ENCODE measurements around the gene ZNF593.

The ZNF593 gene

DNA sequence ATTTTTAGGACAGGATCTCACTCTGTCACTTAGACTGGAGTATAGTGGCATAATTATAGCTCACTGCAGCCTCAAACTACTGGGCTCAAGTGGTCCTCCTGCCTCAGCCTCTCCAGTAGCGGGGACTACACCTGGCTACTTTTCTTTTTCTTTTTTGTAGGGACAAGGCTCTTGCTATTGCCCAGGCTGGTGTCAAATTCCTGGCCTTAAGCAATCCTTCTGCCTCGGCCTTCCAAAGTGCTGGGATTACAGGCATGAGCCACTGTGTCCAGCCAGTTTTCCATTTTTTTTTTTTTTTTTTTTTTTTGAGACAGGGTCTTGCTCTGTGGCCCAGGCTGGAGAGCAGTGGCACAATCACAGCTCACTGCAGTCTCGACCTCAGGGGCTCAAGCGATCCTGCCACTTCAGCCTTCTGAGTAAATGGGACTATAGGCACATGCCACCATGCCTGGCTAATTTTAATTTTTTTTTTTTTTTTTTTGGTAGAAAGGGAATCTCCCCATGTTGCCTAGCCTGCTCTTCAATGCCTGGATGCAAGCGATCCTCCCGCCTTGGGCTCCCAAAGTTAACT lies 43.7 kb downstream of the ZNF593 start:
- DNase-seq, result no peak

DNA sequence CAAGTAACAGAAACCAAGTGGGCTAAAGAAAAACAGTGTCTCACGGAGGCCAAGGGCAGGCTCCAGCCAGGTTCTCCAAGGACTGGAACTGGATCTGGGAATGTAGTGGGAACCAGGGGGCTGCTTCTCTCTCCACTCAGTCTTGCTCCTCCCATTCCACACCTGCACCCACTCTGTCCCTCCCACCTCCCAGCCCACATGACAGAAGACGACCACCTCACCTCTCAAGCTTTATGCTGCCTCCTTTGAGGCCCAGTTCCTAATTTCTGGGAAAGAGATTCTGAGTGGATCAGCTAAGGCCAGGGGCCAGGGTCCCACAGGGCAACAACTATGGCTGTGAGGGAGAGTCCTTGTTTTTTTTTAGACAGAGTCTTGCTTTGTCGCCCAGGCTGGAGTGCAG lies 45.5 kb downstream of the ZNF593 start:
- no peak for DNase-seq

DNA sequence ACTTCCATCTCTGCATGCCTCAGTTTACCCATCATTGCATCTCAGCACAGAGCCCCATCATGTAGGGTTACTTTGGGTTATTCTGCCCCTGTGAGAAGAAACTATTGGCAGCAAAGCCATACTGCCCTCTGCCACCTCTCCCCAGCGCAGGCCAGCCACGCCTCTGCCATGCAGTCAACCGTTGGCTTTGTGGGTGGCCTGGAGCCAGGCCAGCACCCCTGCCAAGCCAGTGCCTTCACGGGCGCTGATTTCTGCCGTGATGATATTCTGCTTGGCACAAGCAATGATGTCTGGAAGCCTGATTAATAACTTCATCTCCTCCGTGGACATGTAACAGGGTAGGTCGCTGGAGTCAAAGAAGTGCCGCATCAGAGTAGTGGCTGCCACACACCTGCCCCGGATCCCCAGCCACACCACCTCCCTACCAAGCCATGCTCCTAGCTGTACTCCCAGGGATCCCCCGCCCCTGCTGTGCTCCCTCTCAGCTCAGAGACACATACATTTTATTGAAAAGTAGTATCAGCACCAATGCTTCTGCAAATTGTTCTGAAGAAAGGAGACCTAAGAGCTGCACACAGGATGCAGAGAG lies 49.3 kb downstream of the ZNF593 start:
- DNase-seq, result no peak

Measured in Kasumi-1 (cell line).